ENCODE results near the gene UBE2O.

- TF ChIP-seq EZH2 (IDR thresholded peaks at IDR 0.05; ENCODE audit: insufficient read depth, poor library complexity, severe bottlenecking) (no peak), EZH2phosphoT487 (IDR thresholded peaks at IDR 0.05; ENCODE audit: insufficient read depth, low read depth) (no peak)
These were observed 37.2 kb downstream of the UBE2O start for GRCh38 chr17:76415786-76416185.
